Heart left ventricle (tissue), 16 donors: Measurements from ENCODE around the gene KRAS. TPM values are rescaled to one million over a fixed set of nuclear protein-coding genes. Genes with fewer than 3 reads are reported as not detected.

ENCODE experiments used
- ATAC-seq, 4 donors: fragments of 200-7000 bp; cut with Tn5 transposase; one replicate each; pipeline ENCODE4 v1.9.1; 2020 to 2022; ENCODE audit warnings: moderate library complexity in 4 of 4, mild to moderate bottlenecking in 3 of 4, moderate number of reproducible peaks in 1 of 4
- DNase-seq, 5 donors: peaks; one replicate each; pipeline ENCODE4 v3.0.0-alpha.2; 2020
- H3K27ac ChIP-seq, 12 donors: fragments of 200-600 bp; sonication (generic) in 4 of 12; one replicate each; pipeline versions ENCODE4 v1.5.0 to v1.8.0; 2016 to 2022; ENCODE audit warnings: mild to moderate bottlenecking in 2 of 12
- H3K27me3 ChIP-seq, 9 donors: fragments of 200-600 bp; sonication (generic) in 2 of 9; one replicate each; pipeline versions ENCODE4 v1.5.1 to v1.8.0; 2016 to 2022; ENCODE audit warnings: mild to moderate bottlenecking in 3 of 9
- H3K36me3 ChIP-seq, 9 donors: fragments of 200-600 bp; sonication (generic) in 2 of 9; one replicate each; pipeline versions ENCODE4 v1.5.0 to v1.8.0; 2018 to 2022; ENCODE audit warnings: mild to moderate bottlenecking in 2 of 9
- H3K4me1 ChIP-seq, 12 donors: fragments of 200-600 bp; sonication (generic) in 4 of 12; one replicate each; pipeline versions ENCODE4 v1.5.0 to v1.8.0; 2016 to 2022; ENCODE audit warnings: mild to moderate bottlenecking in 3 of 12
- H3K4me3 ChIP-seq, 12 donors: fragments of 200-600 bp; sonication (generic) in 4 of 12; one replicate each; pipeline versions ENCODE4 v1.5.0 to v1.8.0; 2017 to 2022; ENCODE audit warnings: mild to moderate bottlenecking in 9 of 12, moderate library complexity in 4 of 12
- H3K9me3 ChIP-seq, 12 donors: fragments of 200-600 bp; sonication (generic) in 4 of 12; one replicate each; pipeline versions ENCODE4 v1.5.0 to v1.8.0; 2016 to 2022; ENCODE audit warnings: mild to moderate bottlenecking in 1 of 12
- CTCF ChIP-seq, 12 donors: fragments of 200-600 bp; sonication (generic) in 4 of 12; IDR thresholded peaks; one replicate each; pipeline versions ENCODE4 v1.5.0 to v1.8.0; 2018 to 2022; ENCODE audit warnings: antibody characterized with exemption in 12 of 12, mild to moderate bottlenecking in 5 of 12
- POLR2A ChIP-seq, 2 donors: fragments of 450-650 bp; IDR thresholded peaks; one replicate each; pipeline ENCODE4 v1.6.1; 2017; ENCODE audit warnings: antibody characterized with exemption in 2 of 2, mild to moderate bottlenecking in 2 of 2, moderate library complexity in 2 of 2
- WGBS, 4 donors: extraction: QIAGEN DNeasy Blood & Tissue Kit in 2 of 4; methylation state at CpG; one replicate each; pipeline versions ENCODE4 v1.1.5 to v1.1.7; 2013 to 2018; 5-methylcytosine and 5-hydroxymethylcytosine counted together
- intact Hi-C, 10 donors: fragments of 100-400 bp; cut with DNase I; formaldehyde crosslinking; loops; one replicate each; pipeline versions ENCODE4 v1.11.1 to v1.14.2; 2022
- long read RNA-seq, 3 donors: library from polyadenylated mRNA; unstranded; transcript quantifications; one replicate each; pipeline ENCODE4 v2.0.0, GENCODE V29; 2020 to 2021
- polyA plus RNA-seq, 2 donors: library from polyadenylated mRNA; stranded (reverse); fragments of 200-250 nt; gene quantifications; one replicate each; pipeline ENCODE4 v1.2.3, GENCODE V29; 2013
- total RNA-seq, 9 donors: library from RNA; depleted of rRNA in 2 of 9; stranded (reverse); fragments of >200 nt in 2 of 9; fragmentation: NEBNext Ultra II Directional in 3 of 9; extraction: Animal tissue kit (Norgen Biotek cat#: 25700) in 3 of 9; gene quantifications; one replicate each; pipeline versions ENCODE4 v1.1.0 to v1.2.4, GENCODE V29; 2016 to 2023
- donor health status: ischemic (EF 13 %, LVEDD 7.1; RV severe dilation, severe dysfunction).
- donor health status: healthy with polysubstance abuse.
- donor health status: DM: no; HTN: yes; CAD: no.
- donor health status: DM: no; HTN: no; CAD: no.
- donor health status: ischemic (EF 25% LVEDD 6.9; RV normal size, moderate dysfunction).
- donor health status: ischemic (EF 25% LVEDD 5.7; RV mildly dilated, moderate dysfunction).
- donor health status: healthy.
- donor health status: DM: yes; HTN: yes; CAD: no.
- donor health status: ischemic (EF 35%, LVEDD 5.7; RV mildly dilated, moderate dysfunction).
- donor health status: nonischemic (EF 11% LVEDD 7.7; RV severe dilation, severe dysfunction).
- donor health status: DM: yes; HTN: yes; CAD: no.
- donor health status: PGD.
- donor health status: ischemic (EF 29% LVEDD 5.4; RV normal size, mild dysfunction).
- donor health status: nonischemic (EF 23%, LVEDD 6.1; RV moderate dilation, normal function).

The KRAS gene
- 10 to 100 TPM in 8 of 9 donors, 1 to 10 TPM in 1; 6.3 to 16.0 (median 11.9) TPM for total RNA-seq
- 10 to 100 TPM in 1 of 2 donors, 1 to 10 TPM in 1; 3.1 to 16.1 TPM for polyA plus RNA-seq
- long read RNA-seq, donor 1, full-length matches to known transcripts, result 4 of 8 reads
- long read RNA-seq, donor 1, partial matches to known transcripts, result 0 of 8 reads
- long read RNA-seq, donor 1, other reads (novel, unspliced or antisense), result 4 of 8 reads
- long read RNA-seq, donor 2, full-length matches to known transcripts, result 11 of 16 reads
- long read RNA-seq, donor 2, partial matches to known transcripts, result 0 of 16 reads
- long read RNA-seq, donor 2, other reads (novel, unspliced or antisense), result 5 of 16 reads
- long read RNA-seq, donor 3, full-length matches to known transcripts, result 8 of 13 reads
- long read RNA-seq, donor 3, partial matches to known transcripts, result 0 of 13 reads
- long read RNA-seq, donor 3, other reads (novel, unspliced or antisense), result 5 of 13 reads

GRCh38 chr12:25250744-25251730 is at the start of gene KRAS:
Gene KRAS (minus strand): TSS chr12:25250929.
- peak; percentile 15 to 54 for TF ChIP-seq POLR2A (IDR thresholded peaks at IDR 0.05)
- TF ChIP-seq CTCF (IDR thresholded peaks at IDR 0.05), result peak in 1 of 12 donors; percentile 13
- WGBS, 4 donors, result 0 to 1% (median 0%) methylated on average over 43 to 105 of the region's 105 CpGs
- H3K9me3 ChIP-seq, result no peaks in the 10 kb centered on the region
- peaks cover 0 to 30% (median 12%) of the 10 kb centered on the region in 12 donors for H3K4me1 ChIP-seq
- peaks cover 0 to 5% (median 0%) of the 10 kb centered on the region in 9 donors for H3K36me3 ChIP-seq
- H3K27ac ChIP-seq, result peak within 1 kb of the TSS; percentile 90 to 98 (median 95)
- peak; percentile 97 to 99 (median 98) for ATAC-seq
- peak; percentile 96 to 98 (median 98) for DNase-seq
- peak within 1 kb of the TSS; percentile 83 to 97 (median 94) for H3K4me3 ChIP-seq
- no peaks in the 10 kb centered on the region for H3K27me3 ChIP-seq
- intact Hi-C loops, result loop anchor here in 6 of 10 donors (2.0 to 10.0 kb wide), 5 partner anchors 54 to 764 kb away; partner anchors contain the start of genes DNAI7 (in 3 of the 6) and ETFRF1 (in 3 of the 6)

- H3K36me3 ChIP-seq, result no peaks in the 10 kb centered on the region
- H3K4me1 ChIP-seq, result no peaks in the 10 kb centered on the region
- no peaks in the 10 kb centered on the region for H3K27me3 ChIP-seq
- H3K4me3 ChIP-seq, result no peak overlapping the region
- DNase-seq (no peak), ATAC-seq (no peak)
- no peaks in the 10 kb centered on the region for H3K9me3 ChIP-seq
- TF ChIP-seq CTCF (IDR thresholded peaks at IDR 0.05) (no peak), POLR2A (IDR thresholded peaks at IDR 0.05) (no peak)
- H3K27ac ChIP-seq, result no peak overlapping the region
- intact Hi-C loops, result no loop called here
Measured at GRCh38 chr12:25296381-25296780, 45.7 kb upstream of the KRAS start.

GRCh38 chr12:25295361-25295760 is 44.6 kb upstream of the KRAS start:
- H3K36me3 ChIP-seq, result no peaks in the 10 kb centered on the region
- intact Hi-C loops, result no loop called here
- TF ChIP-seq POLR2A (IDR thresholded peaks at IDR 0.05) (no peak), CTCF (IDR thresholded peaks at IDR 0.05) (no peak)
- H3K27ac ChIP-seq, result no peak overlapping the region
- WGBS, 4 donors, result 81 to 88% (median 85%) methylated on average over 2 of the region's 2 CpGs
- H3K27me3 ChIP-seq, result no peaks in the 10 kb centered on the region
- H3K4me3 ChIP-seq, result no peak overlapping the region
- H3K4me1 ChIP-seq, result no peaks in the 10 kb centered on the region
- H3K9me3 ChIP-seq, result no peaks in the 10 kb centered on the region
- no peak for ATAC-seq
- DNase-seq, result no peak
